HG03460 (cell line): ENCODE results near the gene SPEM3.

Experiments used
- ATAC-seq: cut with Tn5 transposase; IDR thresholded peaks from one replicate; pipeline ENCODE4 v1.9.1; 2021; ENCODE audit not compliant: unreplicated experiment

SPEM3 gene

DNA sequence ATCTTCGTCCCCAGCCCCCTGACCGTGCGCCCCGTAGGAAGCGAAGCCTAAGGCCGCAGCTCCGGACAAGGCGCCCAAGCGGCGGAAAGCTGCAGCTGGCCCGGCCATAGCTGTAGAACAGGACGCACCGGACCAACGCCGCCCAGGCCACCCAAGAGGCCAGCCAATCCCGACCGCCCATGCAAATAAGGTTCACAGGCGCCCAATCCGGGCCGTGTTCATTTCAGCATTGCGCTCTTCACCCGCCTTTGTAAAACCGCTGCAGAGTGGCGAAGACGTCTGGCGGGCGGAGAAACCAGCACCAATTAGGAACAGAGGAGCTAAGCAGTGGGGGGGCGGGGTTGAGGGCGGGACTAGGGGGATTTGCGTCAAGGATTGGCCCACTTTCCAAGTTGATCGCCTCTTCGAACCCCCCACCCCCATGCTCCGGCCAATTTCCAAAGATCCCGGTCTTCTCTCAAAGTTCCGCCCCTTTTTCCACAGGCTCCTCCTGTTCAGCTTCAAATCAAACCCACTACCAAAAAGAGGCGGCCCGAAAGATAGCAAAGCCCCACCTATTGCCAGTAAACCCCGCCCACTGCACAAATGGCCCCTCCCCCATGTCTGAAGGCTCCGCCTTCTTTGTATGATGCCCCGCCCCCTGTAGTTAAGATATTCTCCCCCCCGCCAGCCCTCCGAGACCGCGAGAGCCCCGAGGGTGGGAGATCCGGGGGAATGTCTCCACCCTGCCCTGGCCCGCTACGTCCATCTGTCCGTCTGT is 24.5 kb upstream of the SPEM3 start, which contains the start of gene TMEM256:
Gene TMEM256 (minus strand): TSS at position 121 of the 760 bp plus-strand sequence. CDS start 13 bp downstream, at position 108.
- peak; percentile 91 for ATAC-seq

- peak; percentile 4 for ATAC-seq
Observed at GRCh38 chr17:7404737-7405349, 23.8 kb upstream of the SPEM3 start.

DNA sequence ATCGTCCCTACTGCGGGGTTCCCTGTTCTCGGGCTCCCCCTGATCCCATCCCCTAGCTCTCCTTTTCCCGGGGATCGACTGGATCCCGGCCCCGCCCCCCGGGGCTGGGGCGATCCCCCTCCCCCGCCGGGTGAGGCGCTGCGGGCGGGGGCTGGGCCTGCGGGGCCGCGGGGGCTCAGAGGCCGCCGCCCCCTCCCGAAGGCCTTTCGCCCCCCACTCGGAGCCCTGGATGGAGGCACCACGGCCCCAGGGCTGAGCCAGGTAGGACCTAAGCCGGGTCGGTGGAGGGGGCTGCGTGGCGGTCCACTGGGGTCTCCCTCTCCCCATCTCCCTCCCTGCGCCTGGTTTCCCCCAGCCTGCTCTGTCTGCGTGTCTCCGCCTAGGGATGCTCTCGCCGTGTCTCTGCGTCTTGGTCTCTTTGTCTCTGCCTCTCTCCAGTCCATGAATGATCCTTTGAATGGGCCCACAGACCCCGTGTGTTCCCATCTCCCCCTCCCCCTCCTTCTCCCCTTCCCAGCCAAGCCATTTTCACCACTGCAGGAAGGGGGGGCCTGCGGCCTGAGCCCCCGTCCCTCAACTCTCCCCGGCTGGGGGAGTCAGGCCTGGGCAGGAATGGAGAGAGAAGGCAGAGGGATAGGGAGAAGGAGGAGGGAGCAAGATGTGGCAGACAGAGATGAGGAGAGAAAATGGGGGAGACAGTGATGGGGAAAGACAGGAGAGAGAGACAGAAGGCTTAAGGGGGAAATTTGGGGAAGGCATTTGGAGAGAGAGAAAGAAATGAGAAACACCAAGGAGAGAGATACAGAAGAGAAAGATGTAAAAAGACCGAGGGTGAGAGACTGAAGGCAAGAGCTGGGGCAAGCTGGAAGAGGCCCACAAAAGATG is 23.1 kb upstream of the SPEM3 start:
- no peak for ATAC-seq

DNA sequence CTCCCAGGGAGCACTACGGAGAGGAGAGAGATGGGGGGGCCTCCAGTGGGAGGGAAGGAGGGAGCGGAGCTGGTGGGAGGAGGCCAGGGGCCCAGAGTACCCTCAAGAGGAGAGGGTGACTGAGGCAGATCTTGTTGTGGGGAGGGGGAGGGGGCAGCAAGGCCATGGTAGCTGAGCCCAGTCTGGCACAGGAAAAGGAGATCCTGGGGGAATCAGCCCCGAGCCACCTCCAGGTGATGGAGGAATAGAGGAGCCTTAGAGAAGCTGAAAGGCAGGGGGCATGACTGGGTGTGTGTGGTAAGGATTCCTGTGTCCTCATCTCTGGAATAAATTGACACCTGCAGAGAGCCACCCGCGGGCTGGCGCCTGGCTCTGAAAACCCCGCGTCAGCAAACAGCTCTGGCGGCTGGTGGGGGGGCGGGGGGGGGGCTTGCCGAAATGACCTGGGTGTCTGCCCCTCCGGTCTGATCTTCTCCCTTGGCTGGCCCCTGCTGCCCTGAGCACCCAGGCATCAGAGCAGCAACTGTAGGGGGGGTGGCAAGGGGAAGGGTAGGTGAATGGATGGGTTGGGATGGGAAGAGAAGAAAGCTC is 22.3 kb upstream of the SPEM3 start:
- ATAC-seq = no peak

GRCh38 chr17:7407082-7407481 is 21.6 kb upstream of the SPEM3 start:
- ATAC-seq = no peak

- no peak for ATAC-seq
Observed at GRCh38 chr17:7407485-7408251, 21.0 kb upstream of the SPEM3 start, which contains the start of gene NLGN2. Gene NLGN2 (plus strand): TSS chr17:7407845. CDS start chr17:7408256, 411 bp downstream.

- ATAC-seq = no peak
Observed at GRCh38 chr17:7408252-7408727, 20.4 kb upstream of the SPEM3 start.

GRCh38 chr17:7408863-7409262 is 19.8 kb upstream of the SPEM3 start:
- no peak for ATAC-seq

DNA sequence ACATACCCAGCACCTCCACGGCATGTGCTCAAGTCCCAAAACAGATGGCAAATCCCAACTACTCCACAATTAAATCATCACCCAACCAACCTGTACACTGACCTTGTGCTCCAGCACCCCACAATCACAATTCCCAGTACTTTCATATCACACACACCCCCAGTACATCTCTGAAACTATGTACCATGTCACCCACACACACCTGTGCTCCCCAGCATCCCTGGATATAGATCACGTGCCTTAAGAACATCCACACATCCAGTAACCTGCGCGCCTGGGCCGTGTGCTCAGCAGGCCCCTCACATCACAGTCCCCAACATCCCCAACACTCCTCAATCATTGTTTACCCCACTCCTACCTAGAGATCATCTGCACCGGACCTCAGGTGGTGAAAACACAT is 18.9 kb upstream of the SPEM3 start:
- no peak for ATAC-seq

- ATAC-seq = no peak
Observed at GRCh38 chr17:7410634-7411426, 17.8 kb upstream of the SPEM3 start.

- no peak for ATAC-seq
Observed at GRCh38 chr17:7411427-7411750, 17.3 kb upstream of the SPEM3 start.

GRCh38 chr17:7413346-7413985 is 15.2 kb upstream of the SPEM3 start:
- ATAC-seq = no peak

- no peak for ATAC-seq
Observed at GRCh38 chr17:7414837-7415236, 13.8 kb upstream of the SPEM3 start.

GRCh38 chr17:7415784-7416183 is 12.9 kb upstream of the SPEM3 start:
- ATAC-seq = no peak

GRCh38 chr17:7416323-7416722 is 12.3 kb upstream of the SPEM3 start:
- ATAC-seq = no peak

DNA sequence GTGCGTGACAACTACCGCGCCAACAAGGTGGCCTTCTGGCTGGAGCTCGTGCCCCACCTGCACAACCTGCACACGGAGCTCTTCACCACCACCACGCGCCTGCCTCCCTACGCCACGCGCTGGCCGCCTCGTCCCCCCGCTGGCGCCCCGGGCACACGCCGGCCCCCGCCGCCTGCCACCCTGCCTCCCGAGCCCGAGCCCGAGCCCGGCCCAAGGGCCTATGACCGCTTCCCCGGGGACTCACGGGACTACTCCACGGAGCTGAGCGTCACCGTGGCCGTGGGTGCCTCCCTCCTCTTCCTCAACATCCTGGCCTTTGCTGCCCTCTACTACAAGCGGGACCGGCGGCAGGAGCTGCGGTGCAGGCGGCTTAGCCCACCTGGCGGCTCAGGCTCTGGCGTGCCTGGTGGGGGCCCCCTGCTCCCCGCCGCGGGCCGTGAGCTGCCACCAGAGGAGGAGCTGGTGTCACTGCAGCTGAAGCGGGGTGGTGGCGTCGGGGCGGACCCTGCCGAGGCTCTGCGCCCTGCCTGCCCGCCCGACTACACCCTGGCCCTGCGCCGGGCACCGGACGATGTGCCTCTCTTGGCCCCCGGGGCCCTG is 11.5 kb upstream of the SPEM3 start:
- ATAC-seq = no peak

DNA sequence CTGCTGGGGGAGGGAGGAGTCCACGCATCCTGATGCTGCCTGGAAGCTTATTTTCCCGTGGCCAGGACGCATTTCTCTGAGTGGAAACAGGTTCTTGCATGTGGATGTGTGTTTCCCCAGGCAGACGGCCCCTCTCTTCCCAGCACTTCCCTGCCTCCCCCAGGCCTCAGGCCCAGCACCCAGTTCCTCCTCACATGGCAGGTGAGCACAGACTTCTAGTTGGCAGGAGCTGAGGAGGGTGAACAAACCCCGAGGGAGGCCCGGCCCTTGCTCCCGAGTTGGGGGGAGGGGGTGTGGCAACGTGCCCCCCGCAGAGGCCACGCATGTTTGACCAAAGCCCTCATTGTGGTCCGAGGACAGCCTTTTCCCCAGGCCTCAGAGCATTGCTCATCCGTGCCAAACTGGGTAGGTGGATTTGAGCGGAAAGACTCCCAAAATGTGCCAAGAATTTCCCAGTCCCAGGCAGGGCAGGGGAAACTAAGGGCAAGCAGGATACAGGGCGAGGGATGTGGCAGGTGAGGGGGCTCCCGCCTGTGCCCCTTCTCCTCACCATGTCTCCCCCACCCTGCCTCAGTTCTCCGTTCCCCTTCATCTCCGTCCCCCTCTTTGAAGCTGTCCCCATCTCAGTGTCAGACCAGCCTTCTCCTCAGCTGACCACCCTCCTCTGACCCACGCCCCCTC is 10.0 kb upstream of the SPEM3 start:
- no peak for ATAC-seq
